Measurements from ENCODE around the gene TIMP3.
A peak's percentile ranks its signal among the peaks of the same experiment; 100 is the strongest.

Gene TIMP3

DNA sequence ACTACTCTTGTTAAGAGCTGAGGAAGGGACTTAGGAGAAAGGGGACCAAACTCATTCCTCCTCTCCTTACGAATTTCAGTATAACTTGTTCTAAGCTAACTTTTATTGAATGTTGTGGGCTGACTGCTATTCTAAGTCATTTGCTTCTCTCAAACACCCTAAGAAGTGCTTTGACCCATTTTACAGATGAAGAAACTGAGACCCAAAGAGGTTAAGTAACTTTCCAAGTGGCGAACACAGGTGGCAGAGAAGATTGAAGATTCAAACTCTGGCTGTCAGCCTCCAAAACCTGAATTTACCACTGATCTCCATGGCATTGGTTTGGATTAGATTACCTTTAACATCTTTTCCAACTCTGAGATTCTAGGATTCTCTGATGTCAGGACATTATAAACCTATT lies 52.2 kb downstream of the TIMP3 start:
- H3K9me2 ChIP-seq (replicated peaks; ENCODE audit: low read depth, low read length), result no peaks in the 10 kb centered on the region
- no peak overlapping the region for H2AFZ ChIP-seq (ENCODE audit: low read length)
- H3F3A ChIP-seq (ENCODE audit: low read depth), result no peaks in the 10 kb centered on the region
- H3K9me3 ChIP-seq (ENCODE audit: insufficient read depth, low read depth, low read length), result peaks cover 3% of the 10 kb centered on the region; the same call in 1 of the 2 replicates
- H3K4me3 ChIP-seq (ENCODE audit: low read length, poor library complexity, severe bottlenecking), result no peak overlapping the region
- peak overlapping the region; percentile 35 for H3K4me2 ChIP-seq (ENCODE audit: low read depth, low read length, poor library complexity, severe bottlenecking)
- no peaks in the 10 kb centered on the region for H3K79me2 ChIP-seq (ENCODE audit: insufficient read depth, low read length)
- no peaks in the 10 kb centered on the region for H3K4me1 ChIP-seq (ENCODE audit: insufficient read depth, low read length, poor library complexity, severe bottlenecking)
- no peak for TF ChIP-seq EZH2phosphoT487 (IDR thresholded peaks at IDR 0.05; ENCODE audit: borderline replicate concordance)
- TF ChIP-seq, protein P1, sequence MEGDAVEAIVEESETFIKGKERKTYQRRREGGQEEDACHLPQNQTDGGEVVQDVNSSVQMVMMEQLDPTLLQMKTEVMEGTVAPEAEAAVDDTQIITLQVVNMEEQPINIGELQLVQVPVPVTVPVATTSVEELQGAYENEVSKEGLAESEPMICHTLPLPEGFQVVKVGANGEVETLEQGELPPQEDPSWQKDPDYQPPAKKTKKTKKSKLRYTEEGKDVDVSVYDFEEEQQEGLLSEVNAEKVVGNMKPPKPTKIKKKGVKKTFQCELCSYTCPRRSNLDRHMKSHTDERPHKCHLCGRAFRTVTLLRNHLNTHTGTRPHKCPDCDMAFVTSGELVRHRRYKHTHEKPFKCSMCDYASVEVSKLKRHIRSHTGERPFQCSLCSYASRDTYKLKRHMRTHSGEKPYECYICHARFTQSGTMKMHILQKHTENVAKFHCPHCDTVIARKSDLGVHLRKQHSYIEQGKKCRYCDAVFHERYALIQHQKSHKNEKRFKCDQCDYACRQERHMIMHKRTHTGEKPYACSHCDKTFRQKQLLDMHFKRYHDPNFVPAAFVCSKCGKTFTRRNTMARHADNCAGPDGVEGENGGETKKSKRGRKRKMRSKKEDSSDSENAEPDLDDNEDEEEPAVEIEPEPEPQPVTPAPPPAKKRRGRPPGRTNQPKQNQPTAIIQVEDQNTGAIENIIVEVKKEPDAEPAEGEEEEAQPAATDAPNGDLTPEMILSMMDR (conservative IDR thresholded peaks at IDR 0.05; ENCODE audit: low read length), result no peak
- no peaks in the 10 kb centered on the region for H3K36me3 ChIP-seq (ENCODE audit: insufficient read depth, low read length)
- H3K27me3 ChIP-seq (ENCODE audit: insufficient read depth, low read length, poor library complexity, severe bottlenecking), result no peaks in the 10 kb centered on the region
- H4K20me1 ChIP-seq (ENCODE audit: insufficient read depth, low read length, poor library complexity, severe bottlenecking), result no peaks in the 10 kb centered on the region
- H3K9ac ChIP-seq (ENCODE audit: low read depth, low read length, poor library complexity, severe bottlenecking), result no peak overlapping the region

DNA sequence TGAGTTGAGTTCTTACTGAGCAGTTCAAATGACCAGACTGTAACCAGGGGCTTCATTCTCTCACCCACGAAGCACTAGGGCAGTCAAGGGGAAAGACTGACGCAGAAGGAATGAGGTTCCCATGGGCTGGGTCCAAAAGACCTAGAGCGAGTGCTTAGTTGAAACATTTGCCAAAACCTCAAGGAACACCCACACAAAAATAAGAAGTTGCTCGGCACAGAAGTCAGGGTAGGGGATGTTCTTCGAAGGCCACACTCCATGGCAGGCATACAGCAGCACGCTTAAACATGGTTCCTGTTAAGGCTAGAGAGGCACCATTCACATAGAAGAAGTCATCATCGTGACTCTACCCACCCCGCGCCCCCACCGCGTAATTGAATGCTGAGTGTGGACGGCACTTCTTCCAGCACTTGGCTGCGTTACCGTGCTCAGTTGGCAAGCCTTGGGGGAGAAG lies 52.9 kb downstream of the TIMP3 start:
- Histone ChIP-seq H3K4me1 (ENCODE audit: insufficient read depth, low read length, poor library complexity, severe bottlenecking) (no peaks in the 10 kb centered on the region), H3K9me2 (replicated peaks; ENCODE audit: low read depth, low read length) (no peaks in the 10 kb centered on the region), H3K9ac (ENCODE audit: low read depth, low read length, poor library complexity, severe bottlenecking) (no peak overlapping the region), H3K9me3 (ENCODE audit: insufficient read depth, low read depth, low read length) (peaks cover 3% of the 10 kb centered on the region; the same call in 1 of the 2 replicates), H3K79me2 (ENCODE audit: insufficient read depth, low read length) (no peaks in the 10 kb centered on the region), H3K4me3 (ENCODE audit: low read length, poor library complexity, severe bottlenecking) (no peak overlapping the region), H3K4me2 (ENCODE audit: low read depth, low read length, poor library complexity, severe bottlenecking) (no peak overlapping the region), H3K27me3 (ENCODE audit: insufficient read depth, low read length, poor library complexity, severe bottlenecking) (no peaks in the 10 kb centered on the region), H4K20me1 (ENCODE audit: insufficient read depth, low read length, poor library complexity, severe bottlenecking) (no peaks in the 10 kb centered on the region), H2AFZ (ENCODE audit: low read length) (no peak overlapping the region), H3K36me3 (ENCODE audit: insufficient read depth, low read length) (no peaks in the 10 kb centered on the region), H3F3A (ENCODE audit: low read depth) (no peaks in the 10 kb centered on the region)
- no peak for TF ChIP-seq EZH2phosphoT487 (IDR thresholded peaks at IDR 0.05; ENCODE audit: borderline replicate concordance)
- TF ChIP-seq, protein P1 (conservative IDR thresholded peaks at IDR 0.05; ENCODE audit: low read length), result no peak

- Histone ChIP-seq H3K79me2 (ENCODE audit: insufficient read depth, low read length) (no peaks in the 10 kb centered on the region), H3F3A (ENCODE audit: low read depth) (no peaks in the 10 kb centered on the region), H3K9ac (ENCODE audit: low read depth, low read length, poor library complexity, severe bottlenecking) (no peak overlapping the region), H4K20me1 (ENCODE audit: insufficient read depth, low read length, poor library complexity, severe bottlenecking) (no peaks in the 10 kb centered on the region), H3K36me3 (ENCODE audit: insufficient read depth, low read length) (no peaks in the 10 kb centered on the region), H3K4me3 (ENCODE audit: low read length, poor library complexity, severe bottlenecking) (no peak overlapping the region), H2AFZ (ENCODE audit: low read length) (no peak overlapping the region), H3K9me2 (replicated peaks; ENCODE audit: low read depth, low read length) (no peaks in the 10 kb centered on the region), H3K4me2 (ENCODE audit: low read depth, low read length, poor library complexity, severe bottlenecking) (no peak overlapping the region), H3K27me3 (ENCODE audit: insufficient read depth, low read length, poor library complexity, severe bottlenecking) (no peaks in the 10 kb centered on the region), H3K4me1 (ENCODE audit: insufficient read depth, low read length, poor library complexity, severe bottlenecking) (no peaks in the 10 kb centered on the region), H3K9me3 (ENCODE audit: insufficient read depth, low read depth, low read length) (peaks cover 3% of the 10 kb centered on the region; the same call in 1 of the 2 replicates)
- TF ChIP-seq EZH2phosphoT487 (IDR thresholded peaks at IDR 0.05; ENCODE audit: borderline replicate concordance), result no peak
- TF ChIP-seq, protein P1 (conservative IDR thresholded peaks at IDR 0.05; ENCODE audit: low read length), result no peak
These were observed 53.7 kb downstream of the TIMP3 start for GRCh38 chr22:32855045-32855756.
